SKM-1 treated with dmso at 0.1 percent for 144 hours (cell line): ENCODE data around the gene CGREF1.

Experiments
- DNase-seq: peaks from one replicate; lab custom pipeline; 2025; ENCODE audit not compliant: unreplicated experiment; lab: John Stamatoyannopoulos, UW

Gene CGREF1

GRCh38 chr2:27118525-27119329, at the start of gene CGREF1:
TSS of gene CGREF1 (minus strand) at chr2:27119128. CDS start at chr2:27104366, 14,762 bp downstream.
- no peak for DNase-seq

- DNase-seq: no peak
Observed at GRCh38 chr2:27164960-27165763, 46.2 kb upstream of the CGREF1 start.

DNA sequence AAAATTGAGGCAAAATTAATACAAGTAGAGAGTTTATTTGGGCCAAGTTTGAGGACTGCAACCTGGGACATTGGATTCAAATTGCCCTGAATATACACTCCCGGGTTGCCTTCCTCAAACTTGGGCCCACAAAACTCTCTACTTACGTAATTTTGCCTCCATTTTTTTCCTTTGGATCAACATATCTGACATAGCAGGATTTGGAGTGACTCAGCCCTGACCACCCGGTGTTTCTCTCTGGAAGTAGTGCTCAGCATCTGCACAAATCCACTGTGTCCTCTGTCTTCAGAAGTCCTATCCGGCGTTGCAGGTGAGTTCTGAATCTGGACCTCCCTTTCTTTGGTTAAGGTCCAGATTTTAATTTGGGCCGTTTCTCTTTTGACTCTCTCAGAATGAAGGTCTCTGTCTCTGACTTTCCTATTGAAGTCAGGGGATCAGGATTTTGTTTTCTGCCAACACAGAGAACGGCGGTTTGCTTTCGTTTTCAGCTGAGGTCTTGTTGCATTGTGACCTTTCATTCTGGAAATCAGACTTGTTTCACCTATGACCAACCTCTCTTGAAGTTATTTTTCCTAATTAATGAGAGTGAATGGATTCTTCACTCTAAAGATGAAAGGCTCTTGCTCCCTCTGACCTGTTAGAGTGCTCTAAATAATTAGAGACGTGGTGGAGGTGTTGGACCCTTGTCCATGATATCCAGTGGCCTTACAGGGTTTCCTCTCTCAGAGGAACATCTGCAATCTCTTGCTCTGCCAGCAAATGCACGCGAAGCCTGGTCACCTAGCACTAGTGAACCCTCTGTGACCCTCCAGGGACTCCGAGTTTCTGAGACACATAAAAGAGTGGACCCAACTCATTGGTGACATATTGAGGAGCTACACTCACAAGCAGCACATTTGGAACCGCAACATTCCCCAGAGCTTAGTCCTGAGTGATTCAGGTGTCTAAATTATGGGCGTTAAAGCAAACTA, 43.5 kb upstream of the CGREF1 start:
- no peak for DNase-seq

DNA sequence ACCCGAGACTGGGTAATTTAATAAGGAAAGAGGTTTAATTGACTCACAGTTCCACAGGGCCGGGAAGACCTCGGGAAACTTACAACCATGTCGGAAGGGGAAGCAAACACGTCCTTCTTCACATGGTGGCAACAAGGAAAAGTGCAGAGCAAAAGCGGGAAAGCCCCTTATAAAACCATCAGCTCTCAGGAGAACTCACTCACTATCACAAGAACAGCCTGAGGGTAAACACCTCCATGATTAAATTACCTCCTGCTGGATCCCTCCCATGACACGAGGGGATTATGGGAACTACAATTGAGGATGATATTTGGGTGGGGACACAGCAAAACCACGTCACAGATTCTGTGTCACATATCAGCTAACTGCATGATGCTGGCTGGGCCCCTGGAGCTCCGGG, 41.3 kb upstream of the CGREF1 start:
- no peak for DNase-seq

DNA sequence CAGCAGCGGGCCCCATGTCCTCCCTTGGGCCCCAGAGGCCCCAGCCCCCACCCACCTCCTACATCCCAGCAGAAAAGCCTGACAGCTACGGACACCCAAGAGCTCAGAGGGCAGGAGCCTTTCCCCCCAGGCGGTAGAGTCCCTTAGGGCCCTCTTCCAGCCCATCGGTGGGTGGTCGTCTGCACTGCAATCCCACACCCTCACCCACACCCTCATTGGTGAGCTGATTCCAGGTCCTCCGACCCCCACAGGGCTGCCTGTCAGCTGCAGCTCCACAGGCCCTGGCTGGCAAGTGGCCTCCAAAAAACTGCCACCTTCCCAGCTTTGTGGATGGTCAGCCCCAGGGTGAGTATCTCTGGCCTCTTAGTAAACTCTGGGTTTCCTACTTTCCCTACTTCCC, 40.3 kb upstream of the CGREF1 start:
- no peak for DNase-seq

- no peak for DNase-seq
Observed at GRCh38 chr2:27158468-27158867, 39.5 kb upstream of the CGREF1 start.

- no peak for DNase-seq
Observed at GRCh38 chr2:27155069-27155520, 36.2 kb upstream of the CGREF1 start.

GRCh38 chr2:27154488-27154887, 35.6 kb upstream of the CGREF1 start:
- DNase-seq: no peak

DNA sequence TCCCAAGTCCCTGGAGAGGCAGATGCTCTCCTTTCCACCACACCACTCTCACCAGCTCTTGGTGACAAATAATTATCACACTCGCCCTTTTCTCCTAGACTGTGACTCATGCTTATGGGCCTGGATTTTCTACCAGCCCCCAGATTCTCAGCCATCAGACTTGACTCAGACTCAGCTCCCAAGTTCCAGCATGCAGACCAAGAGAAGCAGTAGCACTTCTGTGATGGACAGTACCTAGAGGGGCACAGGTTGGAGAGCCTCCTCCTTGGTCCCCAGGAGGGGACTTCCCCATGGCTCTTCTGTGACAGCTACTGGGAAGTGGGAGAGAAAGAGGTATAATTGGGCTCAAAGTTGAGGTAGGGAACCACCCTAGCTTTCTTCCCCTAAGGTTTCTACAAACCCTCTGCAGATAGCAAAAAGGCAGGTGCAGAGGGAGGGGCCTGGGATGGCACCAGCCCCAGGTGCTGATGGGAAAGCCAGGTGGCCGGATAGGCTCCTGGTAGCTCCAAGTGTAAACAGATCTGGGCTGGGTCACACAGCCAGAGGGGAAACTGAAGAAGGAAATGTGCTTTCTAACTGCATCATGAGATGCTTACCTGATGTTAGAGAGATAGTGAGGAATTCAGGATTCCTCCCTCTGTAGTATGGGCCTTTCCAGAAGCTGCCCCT, 34.0 kb upstream of the CGREF1 start:
- DNase-seq: no peak

- no peak for DNase-seq
Observed at GRCh38 chr2:27152102-27152795, 33.3 kb upstream of the CGREF1 start.

GRCh38 chr2:27150639-27151230, 31.8 kb upstream of the CGREF1 start:
- no peak for DNase-seq

GRCh38 chr2:27149570-27150405, 30.9 kb upstream of the CGREF1 start:
- no peak for DNase-seq

GRCh38 chr2:27148801-27149439, 30.0 kb upstream of the CGREF1 start, which contains the start of gene TCF23:
TSS of gene TCF23 (plus strand) at chr2:27149004. CDS start at chr2:27149134, 130 bp downstream.
- no peak for DNase-seq

DNA sequence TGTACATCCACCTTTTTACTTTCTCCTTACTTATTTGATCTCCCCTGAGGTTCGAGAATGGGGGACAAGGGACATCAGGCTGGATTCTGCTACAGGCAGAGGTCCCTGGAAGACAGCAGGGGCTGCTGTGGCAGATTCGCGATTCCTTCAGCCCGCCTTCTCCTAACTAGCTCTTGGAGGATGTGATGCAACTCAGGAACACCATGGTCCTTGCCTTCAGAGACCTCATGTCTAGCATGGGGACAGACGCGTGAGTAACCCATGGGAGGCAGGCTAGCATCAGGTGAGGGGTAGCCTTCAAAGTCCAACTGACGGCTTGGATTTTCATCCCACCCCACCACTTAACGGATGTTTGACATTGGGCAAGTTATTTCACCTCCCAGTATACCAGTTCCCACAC, 29.0 kb upstream of the CGREF1 start:
- DNase-seq: no peak

- DNase-seq: no peak
Observed at GRCh38 chr2:27145682-27146081, 26.8 kb upstream of the CGREF1 start.

GRCh38 chr2:27143285-27143684, 24.4 kb upstream of the CGREF1 start:
- no peak for DNase-seq

GRCh38 chr2:27139310-27139709, 20.4 kb upstream of the CGREF1 start, which contains the start of gene PRR30:
TSS of gene PRR30 (minus strand) at chr2:27139410. CDS start at chr2:27138329, 1,081 bp downstream.
- no peak for DNase-seq

- no peak for DNase-seq
Observed at GRCh38 chr2:27138111-27138510, 19.2 kb upstream of the CGREF1 start.
